Right atrium auricular region (tissue), 2 donors: ENCODE results near the gene ILDR2. TPM values are rescaled to one million over a fixed set of nuclear protein-coding genes. Genes with fewer than 3 reads are reported as not detected.

Experiments used
- DNase-seq: peaks from one replicate; pipeline ENCODE4 v3.0.0-alpha.2; 2019; ENCODE audit warnings: low spot score
- H3K27ac ChIP-seq, 2 donors: fragments of 200-600 bp; sonication (generic); 1 replicate in 1 of 2; 2 replicates in 1 of 2; pipeline ENCODE4 v1.5.1; 2016 to 2019
- H3K27me3 ChIP-seq, 2 donors: fragments of 200-600 bp; sonication (generic); one replicate each; pipeline versions ENCODE4 v1.5.1 to v1.6.0; 2017 to 2019
- H3K36me3 ChIP-seq: fragments of 200-600 bp; sonication (generic); one replicate; pipeline ENCODE4 v1.5.1; 2016
- H3K4me1 ChIP-seq, 2 donors: fragments of 200-600 bp; sonication (generic); one replicate each; pipeline versions ENCODE4 v1.5.1 to v1.6.0; 2017 to 2019
- H3K4me3 ChIP-seq, 2 donors: fragments of 200-600 bp; sonication (generic); 1 replicate in 1 of 2; 2 replicates in 1 of 2; pipeline ENCODE4 v1.5.1; 2017 to 2019; ENCODE audit warnings: mild to moderate bottlenecking in 1 of 2, moderate library complexity in 1 of 2
- H3K9me3 ChIP-seq, 2 donors: fragments of 200-600 bp; sonication (generic); one replicate each; pipeline ENCODE4 v1.5.1; 2019
- CTCF ChIP-seq, 2 donors: fragments of 200-600 bp; sonication (generic); IDR thresholded peaks; one replicate each; pipeline ENCODE4 v1.5.1; 2019; ENCODE audit warnings: antibody characterized with exemption in 2 of 2
- total RNA-seq, 2 donors: library from RNA; depleted of rRNA; stranded (reverse); fragments of >200 nt; gene quantifications; one replicate each; pipeline ENCODE4 v1.1.0, GENCODE V29; 2016

ILDR2 gene
- total RNA-seq, 2 donors from 2014 or later: 7.3 to 23.2 TPM

DNA sequence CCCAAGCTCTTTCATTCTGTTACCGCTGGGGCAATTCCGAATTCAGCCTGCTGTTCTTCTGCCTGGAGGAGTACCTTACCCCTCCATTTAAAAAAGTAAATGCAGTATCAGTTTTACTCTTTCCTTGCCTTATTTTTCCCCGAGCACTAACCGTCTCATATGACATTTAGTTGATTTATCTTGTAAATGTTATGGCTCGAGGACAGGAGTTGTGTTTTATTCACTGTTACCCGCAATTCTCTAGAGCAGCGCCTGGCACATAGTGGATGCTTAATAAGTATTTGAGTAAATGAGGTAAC is 98.9 kb downstream of the ILDR2 start:
- peak overlapping the region; percentile 27 to 89 for H3K4me3 ChIP-seq
- no peaks in the 10 kb centered on the region for H3K9me3 ChIP-seq
- no peak for DNase-seq
- no peaks in the 10 kb centered on the region for H3K36me3 ChIP-seq
- no peaks in the 10 kb centered on the region for H3K27me3 ChIP-seq
- H3K4me1 ChIP-seq: peaks cover 0 to 38% of the 10 kb centered on the region in 2 donors
- peak overlapping the region; percentile 92 to 96 for H3K27ac ChIP-seq
- TF ChIP-seq CTCF (IDR thresholded peaks at IDR 0.05): no peak

DNA sequence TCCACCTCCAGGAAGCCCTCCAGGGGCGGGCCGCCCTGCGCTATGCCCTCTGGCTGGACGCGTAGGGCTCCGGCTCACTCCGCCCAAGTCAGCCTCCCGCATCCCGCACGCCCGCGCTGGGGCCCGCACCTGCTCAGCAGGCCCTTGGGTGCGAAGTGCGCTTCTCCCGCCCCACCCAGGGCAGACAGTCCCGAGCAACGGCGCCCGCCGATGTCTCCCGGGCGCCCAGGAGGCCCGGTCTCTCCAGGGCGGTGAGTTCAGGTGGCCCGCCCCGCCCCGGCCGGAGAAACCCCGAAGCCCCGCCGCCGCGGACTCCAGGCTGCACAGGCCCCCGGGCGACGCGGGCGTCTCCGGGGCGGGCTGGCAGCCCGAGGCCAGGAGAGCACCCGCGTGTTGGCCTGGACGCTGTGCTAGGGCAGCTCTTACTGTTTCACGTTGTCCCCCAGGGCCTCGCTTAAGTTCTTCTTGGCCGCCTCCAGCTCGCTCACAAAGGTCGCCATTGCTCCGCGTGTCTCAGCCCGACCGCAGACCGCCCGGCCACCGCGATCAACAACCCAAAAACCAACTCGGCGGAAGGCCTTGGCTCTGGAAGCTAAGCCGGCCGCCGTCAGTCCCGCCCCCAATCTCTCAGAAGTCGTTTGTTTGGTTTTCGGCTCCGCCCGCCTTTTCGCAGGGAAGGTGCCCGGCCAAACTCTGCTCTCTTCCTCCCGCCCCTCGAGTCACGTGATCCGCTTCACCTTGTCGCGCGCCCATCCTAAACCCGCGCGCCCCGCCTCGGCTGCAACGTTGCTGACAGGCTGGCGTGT is 99.4 kb downstream of the ILDR2 start, which contains the start of gene TADA1:
Gene TADA1 (minus strand): TSS at position 531 of the 806 bp plus-strand sequence. CDS start 31 bp downstream, at position 500.
- Histone ChIP-seq H3K4me3 (peak within 1 kb of the TSS; percentile 74 to 89), H3K27me3 (no peaks in the 10 kb centered on the region), H3K36me3 (no peaks in the 10 kb centered on the region), H3K27ac (peak within 1 kb of the TSS; percentile 92 to 96), H3K4me1 (peaks cover 0 to 42% of the 10 kb centered on the region in 2 donors), H3K9me3 (no peaks in the 10 kb centered on the region)
- TF ChIP-seq CTCF (IDR thresholded peaks at IDR 0.05): peak in 1 of 2 donors; percentile 60
- peak; percentile 98 for DNase-seq

GRCh38 chr1:166875302-166875733 is 100.0 kb downstream of the ILDR2 start:
- DNase-seq: no peak
- Histone ChIP-seq H3K4me3 (peak overlapping the region; percentile 74 to 89), H3K27ac (peak overlapping the region; percentile 92 to 96), H3K27me3 (no peaks in the 10 kb centered on the region), H3K9me3 (no peaks in the 10 kb centered on the region), H3K36me3 (no peaks in the 10 kb centered on the region), H3K4me1 (peaks cover 0 to 48% of the 10 kb centered on the region in 2 donors)
- TF ChIP-seq CTCF (IDR thresholded peaks at IDR 0.05): no peak

DNA sequence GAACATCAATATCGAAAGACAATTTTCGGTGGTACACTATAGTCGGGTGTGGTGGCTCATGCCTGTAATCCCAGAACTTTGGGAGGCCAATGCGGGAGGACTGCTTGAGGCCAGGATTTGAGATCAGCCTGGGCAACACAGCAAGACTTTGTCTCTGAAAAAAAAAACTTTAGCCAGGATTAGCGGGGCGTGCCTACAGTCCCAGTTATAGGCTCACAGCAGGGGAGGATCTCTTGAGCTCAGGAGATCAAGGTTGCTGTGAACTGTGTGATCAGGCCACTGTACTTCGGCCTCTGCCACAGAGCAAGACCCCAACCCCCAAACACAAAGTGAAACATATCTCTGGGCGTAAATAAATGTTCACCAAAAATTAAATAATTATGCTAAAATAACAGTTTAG is 100.9 kb downstream of the ILDR2 start:
- no peak overlapping the region for H3K4me3 ChIP-seq
- TF ChIP-seq CTCF (IDR thresholded peaks at IDR 0.05): no peak
- no peaks in the 10 kb centered on the region for H3K9me3 ChIP-seq
- H3K4me1 ChIP-seq: peaks cover 0 to 56% of the 10 kb centered on the region in 2 donors
- H3K36me3 ChIP-seq: no peaks in the 10 kb centered on the region
- no peaks in the 10 kb centered on the region for H3K27me3 ChIP-seq
- H3K27ac ChIP-seq: no peak overlapping the region
- DNase-seq: no peak

DNA sequence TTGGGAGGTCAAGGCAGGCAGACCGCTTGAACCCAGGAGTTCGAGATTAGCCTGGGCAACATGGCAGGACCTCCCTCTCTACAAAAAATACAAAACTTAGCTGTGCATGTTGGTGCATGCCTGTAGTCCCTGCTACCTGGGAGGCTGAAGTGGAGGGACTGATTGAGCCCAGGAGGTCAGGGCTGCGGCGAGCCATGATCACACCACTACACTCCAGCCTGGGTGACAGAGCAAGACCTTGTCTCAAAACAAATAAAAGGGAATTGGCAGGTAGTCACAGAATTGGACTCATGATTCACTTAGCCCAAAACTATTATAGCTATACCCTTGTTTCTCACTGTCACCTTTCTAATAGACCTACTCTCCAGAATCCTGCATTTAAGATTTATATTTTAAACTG is 104.8 kb downstream of the ILDR2 start:
- peaks cover 0 to 53% of the 10 kb centered on the region in 2 donors for H3K4me1 ChIP-seq
- DNase-seq: no peak

More for the DNA sequence above, 104.8 kb downstream of the ILDR2 start:
- H3K27ac ChIP-seq: no peak overlapping the region
- no peaks in the 10 kb centered on the region for H3K27me3 ChIP-seq
- no peak for TF ChIP-seq CTCF (IDR thresholded peaks at IDR 0.05)
- no peak overlapping the region for H3K4me3 ChIP-seq
- no peaks in the 10 kb centered on the region for H3K9me3 ChIP-seq
- H3K36me3 ChIP-seq: peaks cover 22% of the 10 kb centered on the region
